ENCODE data around the gene FRYL.

The FRYL gene

DNA sequence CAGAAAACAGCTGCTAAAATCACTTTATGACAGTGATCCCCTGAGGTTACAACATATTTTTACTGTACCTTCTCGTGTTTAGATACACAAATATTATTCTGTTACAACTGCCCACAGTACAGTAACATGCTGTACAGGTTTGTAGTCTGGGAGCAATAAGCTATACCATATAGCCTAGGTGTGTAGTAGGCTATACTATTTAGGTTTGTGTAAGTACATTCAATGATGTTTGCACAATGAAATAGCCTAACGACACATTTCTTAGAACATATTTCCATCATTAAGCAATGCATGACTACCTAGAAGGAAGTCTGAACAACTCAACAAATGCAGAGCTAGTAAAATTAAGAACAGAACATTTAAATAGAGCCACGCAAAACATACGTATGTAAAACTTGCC, 177.3 kb downstream of the FRYL start:
- DNase-seq, result no peak

DNA sequence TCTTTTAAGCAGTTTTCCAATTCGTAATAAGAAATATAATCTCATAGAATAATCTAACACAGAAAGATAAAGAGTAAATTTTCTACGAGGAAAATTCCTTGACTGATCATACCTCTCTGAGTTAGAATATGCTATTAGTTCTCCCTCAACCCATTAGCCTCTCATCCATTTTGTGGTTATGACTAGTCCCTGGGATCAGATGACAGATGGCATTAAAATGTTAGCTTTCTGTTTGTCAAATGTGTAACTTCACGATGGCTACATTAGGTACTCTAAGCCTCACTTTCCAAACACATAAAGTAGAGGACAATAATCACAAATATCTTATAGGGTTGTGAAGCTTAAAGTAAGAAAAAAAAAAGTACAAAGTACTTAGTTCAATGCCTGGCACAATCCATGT, 177.9 kb downstream of the FRYL start:
- no peak for DNase-seq

DNA sequence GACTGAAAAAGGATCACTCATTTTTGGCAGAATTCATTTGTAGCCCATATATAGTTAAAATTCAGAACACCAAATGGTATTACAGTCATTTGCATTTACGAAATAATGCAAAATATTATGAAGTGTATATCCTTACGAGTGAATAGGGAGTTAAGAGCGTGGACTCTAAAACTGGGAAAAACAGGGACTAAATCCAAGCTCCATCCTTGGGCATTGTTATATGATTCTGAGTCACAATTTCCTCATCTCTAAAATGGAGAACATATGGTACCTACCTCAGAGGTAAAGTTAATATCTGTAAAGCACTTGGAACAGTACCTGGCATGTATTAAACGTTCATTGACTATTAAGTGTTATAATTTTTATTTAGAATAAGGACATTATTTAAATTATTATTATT, 183.7 kb downstream of the FRYL start:
- no peak for DNase-seq

DNA sequence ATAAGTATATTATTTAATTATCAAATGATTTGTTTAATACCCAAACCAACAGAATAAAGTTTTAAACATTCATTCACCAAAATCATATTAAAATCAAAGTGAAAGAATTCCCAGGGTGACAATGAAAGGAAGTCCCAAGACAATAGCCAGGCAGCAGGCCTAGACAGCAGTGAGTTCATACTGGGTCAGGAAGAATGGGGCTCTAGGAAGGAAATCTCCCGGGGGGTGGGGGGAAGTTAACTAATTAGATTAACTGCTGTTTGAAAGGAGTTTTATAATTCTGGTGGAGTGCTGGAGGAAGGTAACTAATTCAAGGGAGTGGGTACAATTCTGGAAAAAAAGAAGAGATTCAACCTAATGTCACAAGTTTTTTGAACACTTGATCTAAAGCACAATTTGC, 185.9 kb downstream of the FRYL start:
- no peak for DNase-seq

DNA sequence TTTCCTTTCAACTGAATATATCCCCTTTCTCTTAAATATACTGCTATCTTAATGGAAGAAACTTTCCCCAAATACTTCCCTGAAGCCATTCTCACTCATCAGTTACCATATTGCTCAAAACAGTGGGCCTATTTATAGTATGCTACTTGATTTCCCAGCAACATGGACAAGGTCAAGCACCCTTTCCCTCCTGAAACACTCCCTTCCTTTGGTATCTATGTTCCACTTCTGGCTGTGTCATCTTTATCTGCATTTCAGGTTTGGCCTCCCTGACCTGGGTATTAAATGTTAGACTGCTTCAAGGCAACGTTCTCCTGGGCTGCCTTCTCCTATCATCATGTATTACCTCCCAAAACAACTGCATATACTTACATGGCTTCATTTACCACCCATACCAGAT, 188.7 kb downstream of the FRYL start:
- DNase-seq, result no peak

DNA sequence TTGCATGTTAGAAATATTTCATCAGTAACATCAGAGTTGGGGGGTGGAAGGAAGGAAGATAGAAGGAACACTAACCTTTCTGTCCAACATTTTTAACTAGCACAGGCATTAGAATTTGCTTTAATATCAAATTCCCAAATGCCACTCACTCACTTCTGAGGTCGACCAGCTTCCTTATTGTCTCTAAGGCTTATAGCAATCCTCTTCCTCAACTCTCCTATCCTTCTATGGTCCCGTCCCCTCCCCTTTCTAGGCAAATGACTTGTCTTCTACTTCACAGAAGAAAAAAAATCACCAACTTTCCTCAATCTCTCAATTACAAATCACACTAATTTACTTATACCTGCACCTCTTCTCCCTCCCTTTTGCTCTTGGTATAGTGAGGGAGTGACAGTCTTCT, 189.2 kb downstream of the FRYL start:
- no peak for DNase-seq

DNA sequence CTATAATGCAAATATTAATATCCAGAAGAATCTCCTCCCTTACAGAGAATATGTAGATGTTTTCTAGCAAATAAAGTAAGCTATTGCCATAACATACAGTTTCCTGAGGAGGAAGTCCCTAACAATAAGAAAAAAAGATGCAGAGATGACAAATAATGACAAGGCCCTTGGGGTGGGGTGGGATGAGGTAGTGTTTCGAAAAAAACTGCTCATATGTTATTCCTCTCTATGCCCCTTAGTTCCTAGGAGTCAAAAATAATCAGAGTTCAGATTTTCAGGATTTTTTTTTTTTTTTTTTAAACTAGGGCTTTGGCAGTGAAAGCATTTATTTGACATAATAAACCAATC, 191.0 kb downstream of the FRYL start:
- DNase-seq, result no peak

DNA sequence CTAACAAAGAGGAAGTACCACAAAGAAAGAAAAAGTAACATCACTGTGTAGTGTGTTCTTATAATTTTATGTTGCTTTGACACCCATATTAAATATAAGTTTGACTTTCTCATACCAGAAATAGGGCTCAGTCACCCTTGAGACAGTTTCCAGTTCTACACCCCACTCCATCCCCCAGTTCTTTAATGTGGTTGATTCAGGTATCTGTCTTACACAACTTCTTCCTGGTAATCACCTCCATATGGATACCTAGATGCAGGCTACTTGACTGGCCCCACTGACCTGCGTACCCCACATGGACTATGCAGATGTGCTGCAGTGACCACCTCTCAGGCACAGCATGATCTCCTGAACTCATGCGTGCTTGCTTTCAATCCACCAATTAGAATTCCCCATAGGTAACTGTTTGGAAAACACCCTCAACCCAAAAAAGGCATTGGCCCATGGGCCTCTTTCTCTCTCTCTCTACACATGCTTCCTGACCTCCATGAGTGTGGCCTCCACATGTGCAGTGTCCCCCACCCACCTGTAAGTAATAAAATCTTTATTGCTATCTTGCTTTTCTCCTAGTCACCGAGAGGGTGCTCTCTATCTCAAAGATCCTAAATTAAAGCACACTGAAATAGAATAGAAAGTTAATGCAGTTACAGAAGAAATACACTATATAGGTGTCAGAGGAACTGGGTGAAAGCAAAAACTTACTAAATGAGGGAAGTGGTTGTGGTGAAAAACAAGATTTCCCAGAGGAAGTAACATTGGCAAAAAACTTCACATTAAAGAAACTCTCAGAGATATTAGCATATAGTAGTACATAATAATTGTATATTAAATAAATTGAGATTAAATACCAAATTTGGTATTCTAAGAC, 191.6 kb downstream of the FRYL start:
- no peak for DNase-seq

DNA sequence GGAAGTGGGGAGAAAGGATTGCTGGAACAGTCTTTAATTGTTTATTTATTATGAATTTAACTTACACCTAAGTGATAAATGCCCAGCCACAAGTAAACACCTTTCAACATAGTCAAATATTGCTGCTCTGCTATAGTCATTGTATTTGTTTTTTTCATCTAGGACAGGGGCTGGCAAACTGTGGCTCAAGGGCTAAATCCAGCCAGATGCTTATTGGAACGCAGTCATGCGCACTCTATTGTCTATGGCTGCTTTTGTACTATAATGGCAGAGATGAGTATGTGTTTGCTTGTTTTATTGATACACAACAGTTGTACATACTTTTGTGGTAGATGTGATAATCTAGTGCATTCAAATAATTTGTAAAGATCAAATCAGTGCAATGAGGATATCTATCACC, 194.7 kb downstream of the FRYL start:
- DNase-seq, result no peak

DNA sequence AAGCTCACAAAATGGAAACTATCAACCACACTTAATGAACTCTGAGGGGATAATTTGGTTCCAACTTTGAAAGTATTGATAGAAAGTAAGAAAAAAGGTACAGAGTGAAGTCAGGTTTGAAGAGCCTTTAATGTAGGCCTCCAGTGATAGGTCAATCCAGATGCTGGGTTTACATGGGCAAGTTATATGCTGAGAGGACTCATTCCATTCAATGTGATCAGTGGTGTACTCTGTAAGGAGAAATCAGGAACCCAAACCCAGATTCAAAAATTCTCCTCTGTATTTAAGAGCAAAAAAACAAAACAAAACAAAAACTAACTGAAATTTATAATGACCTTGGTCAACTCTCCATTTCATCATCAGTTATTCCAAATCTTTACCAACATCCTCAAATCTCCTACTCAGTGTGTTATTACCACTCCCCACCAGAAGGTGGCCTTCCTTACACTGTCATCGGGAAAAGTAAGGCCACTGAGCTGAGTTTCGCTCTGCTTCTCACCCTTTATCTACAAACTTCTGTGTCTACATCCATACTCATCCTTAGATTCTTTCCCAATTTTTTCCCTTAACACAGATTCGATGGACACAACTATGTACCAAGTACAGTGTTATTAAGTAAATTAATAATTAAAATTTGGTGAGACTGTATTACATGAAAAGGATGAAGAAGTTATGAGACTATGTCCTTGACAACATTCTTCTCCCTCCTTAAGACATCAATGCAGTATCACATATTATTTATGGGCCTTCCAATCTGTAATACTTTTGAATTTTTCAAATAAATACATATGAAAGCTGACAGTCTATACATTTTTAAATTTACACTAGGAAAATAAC, 201.7 kb downstream of the FRYL start:
- no peak for DNase-seq

DNA sequence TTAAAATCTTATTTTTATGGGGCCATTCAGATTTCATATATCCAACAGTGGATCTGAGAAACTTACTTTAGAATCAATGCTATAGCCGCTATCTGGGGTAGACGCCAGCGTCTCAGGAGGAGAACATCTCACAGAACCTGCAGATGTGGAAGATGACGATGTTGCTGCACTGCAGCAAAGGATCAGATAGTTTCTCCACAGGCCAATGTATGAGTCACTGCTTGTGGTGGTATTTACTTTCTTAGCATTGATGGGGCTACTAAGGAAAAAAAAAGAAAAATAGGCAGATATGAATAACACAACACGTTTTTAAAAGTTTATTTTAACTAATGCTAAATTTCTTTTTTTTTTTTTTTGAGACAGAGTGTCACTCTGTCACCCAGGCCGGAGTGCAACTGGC, 204.1 kb downstream of the FRYL start:
- no peak for DNase-seq

DNA sequence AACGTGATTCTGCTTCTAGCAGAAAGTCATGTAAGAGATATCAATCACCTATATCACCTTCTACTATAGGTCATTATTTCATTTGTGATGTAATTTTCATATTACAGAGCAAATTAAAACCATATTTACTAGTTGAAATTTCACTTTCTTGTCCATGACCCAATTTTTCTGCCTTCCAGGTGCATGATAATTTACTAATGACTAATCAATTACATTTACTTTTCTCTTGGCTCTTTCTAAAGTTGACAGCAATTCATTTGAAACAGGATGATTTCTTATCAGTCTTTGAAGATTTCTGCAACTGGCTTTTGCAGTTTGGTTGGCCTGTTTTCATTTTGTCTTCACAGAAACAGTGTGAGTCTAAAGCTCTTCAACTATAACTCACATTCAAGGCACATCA, 208.6 kb downstream of the FRYL start:
- no peak for DNase-seq

DNA sequence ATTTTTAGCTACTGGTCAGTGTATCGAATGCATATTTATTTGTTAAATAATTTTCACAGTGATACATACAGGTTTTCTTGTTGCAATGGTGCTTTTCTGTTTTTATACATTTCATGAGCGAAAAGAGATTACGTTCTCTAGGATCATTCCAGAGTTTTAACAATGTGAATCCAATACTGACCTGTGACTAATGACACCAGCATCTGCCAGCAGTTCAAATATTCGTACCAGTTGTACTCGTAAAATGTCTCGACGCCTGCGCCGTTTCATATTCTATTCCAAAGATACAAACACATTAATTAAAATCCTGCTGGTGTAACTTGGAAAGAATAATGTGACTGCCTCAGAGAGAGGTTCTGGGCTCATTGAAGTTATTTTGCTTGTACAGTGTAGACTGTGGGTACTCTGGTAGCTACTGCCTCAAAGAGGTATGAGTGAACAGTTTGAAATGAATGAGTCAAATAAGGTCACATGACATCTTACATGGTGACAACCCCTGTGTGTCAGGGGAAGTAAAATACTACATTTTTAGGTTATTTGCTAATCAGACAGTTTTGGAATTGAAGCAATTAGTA, 209.3 kb downstream of the FRYL start:
- DNase-seq, result no peak

DNA sequence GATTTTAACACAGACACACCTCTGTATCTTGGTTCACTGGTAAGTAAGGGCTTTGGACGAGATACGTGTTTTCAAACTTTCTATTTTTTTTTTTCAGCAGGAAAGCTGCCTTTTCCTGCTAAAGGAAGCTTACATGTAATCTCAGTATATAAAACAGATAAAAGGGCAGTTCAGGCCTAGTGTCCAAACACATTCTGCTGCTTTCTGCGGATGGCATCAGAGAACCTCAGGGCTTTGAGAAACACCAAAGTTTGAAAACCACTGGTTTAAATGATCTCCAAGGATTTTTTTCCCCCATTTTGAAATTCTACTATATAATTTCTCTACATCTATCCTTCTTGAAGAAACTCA, 214.1 kb downstream of the FRYL start:
- no peak for DNase-seq

DNA sequence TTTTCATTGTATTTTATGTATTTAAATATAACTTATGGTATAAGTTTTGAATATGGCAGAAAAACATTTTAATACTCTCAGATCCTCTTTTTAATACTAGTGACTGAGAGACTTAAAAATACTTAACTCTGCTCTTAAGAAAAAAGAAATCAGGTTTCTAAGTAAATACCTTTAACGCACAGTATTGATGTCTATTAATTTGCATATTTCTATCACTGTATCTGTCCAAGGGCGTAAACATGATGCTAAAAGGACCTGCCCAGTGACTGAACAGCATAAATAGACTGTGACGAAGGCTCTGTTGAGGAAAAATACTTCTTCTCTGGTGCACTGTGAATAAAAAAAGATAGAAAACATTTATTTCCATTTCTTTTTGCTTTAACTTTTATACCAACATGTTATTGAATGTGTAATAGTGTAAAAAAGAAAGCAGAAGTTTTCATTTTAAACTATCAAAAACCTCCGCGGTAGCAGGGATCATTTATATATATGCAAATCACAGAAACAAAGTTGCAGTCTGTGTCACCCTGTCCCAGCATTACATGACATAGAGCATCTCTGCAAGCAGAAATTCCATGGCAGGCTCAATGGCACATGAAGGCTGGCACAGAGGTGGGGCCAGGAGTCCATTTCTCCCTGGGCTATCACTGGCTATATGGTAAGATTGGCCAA, 214.6 kb downstream of the FRYL start:
- DNase-seq, result no peak

DNA sequence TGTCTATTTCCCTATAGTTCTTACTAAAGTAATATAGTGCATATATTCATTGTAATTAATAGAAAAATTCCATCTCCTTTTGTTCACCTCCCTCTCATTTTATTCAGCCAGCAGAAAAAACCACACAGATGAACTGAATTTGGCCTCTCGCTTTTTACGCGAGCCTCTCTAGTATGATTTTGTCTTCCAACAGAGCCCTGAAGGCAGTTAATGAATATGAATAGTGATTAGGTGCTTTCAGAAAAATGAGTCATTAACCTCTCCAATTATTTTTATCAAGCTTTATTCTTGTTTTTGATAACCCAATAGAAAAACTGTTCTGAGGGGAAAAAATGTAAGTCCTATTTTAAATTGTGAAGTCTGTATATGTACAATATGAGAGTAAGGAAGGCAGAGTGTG, 215.9 kb downstream of the FRYL start:
- DNase-seq, result no peak

DNA sequence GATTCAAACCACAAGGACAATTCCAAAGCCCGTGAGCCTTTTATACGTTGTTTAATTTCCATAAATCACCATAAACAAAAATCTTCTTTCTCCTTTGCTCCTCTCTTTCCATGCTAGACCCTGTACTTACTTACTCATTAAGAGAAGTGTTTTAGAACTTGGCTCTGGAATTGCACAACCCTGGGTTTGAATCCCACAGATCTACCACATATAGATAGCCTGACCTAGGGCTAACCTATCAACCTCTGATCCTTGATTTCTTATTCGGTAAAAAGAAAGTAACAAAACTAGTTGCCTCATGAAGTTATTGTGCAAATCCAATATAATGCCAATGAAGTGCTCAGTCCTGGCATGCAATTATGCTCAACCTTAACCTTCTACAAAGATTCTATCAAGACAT, 221.3 kb downstream of the FRYL start:
- DNase-seq, result no peak

DNA sequence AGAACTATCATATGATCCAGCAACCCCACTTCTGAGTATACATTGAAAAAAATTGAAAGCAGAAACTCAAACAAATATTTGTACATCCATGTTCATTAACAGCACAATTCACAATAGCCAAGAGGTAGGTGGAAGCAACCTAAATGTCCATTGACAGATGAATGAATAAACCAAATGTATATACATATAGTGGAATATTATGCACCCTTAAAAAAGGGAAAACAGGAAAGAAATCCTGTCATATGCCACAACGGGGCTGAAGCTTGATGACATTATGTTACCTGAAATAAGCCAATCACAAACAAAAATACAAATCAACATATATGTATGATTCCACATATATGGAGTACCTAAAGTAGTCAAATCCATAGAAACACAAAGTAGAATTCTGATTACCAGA, 222.1 kb downstream of the FRYL start:
- no peak for DNase-seq

DNA sequence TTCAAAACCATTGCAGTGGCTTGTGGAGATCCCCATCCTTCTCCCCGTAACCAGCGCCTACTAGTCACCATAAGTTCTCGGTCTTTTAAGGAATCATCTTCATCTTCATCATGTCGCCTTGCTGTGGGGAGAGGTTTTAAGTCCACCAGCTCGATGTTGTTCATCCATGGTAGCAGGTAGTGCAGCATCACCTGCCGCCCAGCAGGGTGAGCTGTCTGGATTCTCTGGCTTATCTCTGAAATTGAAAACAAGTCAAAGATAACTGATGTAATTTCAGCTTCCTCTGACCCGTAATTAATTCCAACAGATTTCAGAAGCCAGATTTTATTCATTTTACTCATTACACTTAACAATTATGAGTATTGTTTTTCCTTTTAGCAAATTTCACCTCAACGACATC, 222.6 kb downstream of the FRYL start:
- DNase-seq, result no peak

DNA sequence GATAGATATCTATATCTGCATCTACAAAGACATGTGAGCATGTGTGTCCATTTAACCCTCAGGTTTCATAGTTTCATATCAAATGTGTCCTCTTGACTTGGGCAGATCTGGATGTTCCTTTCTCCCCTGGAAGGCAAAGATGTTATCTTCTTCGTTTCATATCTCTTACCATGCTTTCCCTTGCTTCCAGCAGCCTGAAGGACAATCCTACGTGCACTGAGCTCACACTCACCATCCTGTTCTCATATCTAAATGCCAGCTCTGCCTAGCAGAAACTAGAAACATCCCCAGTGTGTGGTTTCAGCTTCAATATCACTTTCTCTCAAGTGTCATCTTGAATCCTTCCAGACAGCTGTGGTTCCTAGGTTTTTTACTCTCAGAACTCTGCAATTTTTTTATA, 223.8 kb downstream of the FRYL start:
- no peak for DNase-seq

DNA sequence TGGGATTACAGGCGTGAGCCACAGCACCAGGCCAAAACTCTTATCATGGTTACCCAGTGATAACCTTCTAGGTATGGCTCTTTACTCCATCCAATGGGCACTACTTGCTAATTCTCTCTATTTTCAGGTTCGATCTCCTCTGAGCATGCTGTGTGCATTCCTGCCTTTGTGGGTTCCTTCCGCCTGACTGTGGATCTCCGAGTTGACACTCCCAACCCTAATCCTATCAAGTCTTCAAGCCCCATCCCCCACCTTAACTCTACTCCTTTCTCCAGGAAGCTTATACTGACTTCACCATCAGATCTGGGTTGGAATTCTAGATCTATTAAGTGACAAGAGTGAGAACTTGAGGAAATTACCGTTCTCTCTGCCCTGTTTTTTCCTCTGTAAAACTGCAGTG, 225.5 kb downstream of the FRYL start:
- DNase-seq, result no peak

DNA sequence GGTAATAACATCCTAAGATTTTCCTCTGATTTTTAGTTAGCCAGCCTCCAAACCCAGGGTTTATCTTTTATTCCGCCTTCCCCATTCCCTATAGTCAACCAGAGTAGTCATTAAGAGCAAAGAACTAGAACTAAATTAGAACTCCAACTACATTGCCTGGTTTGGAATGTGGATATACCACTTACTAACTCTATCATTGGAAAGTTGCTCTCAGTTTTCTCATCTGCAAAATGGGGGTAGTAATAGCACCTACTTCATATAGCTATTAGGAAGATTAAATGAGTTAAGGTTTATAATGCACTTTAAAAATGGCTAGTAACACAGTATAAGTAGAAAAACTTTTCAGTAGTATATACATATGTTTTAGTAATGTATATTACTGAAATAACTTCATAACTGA, 226.4 kb downstream of the FRYL start:
- no peak for DNase-seq

DNA sequence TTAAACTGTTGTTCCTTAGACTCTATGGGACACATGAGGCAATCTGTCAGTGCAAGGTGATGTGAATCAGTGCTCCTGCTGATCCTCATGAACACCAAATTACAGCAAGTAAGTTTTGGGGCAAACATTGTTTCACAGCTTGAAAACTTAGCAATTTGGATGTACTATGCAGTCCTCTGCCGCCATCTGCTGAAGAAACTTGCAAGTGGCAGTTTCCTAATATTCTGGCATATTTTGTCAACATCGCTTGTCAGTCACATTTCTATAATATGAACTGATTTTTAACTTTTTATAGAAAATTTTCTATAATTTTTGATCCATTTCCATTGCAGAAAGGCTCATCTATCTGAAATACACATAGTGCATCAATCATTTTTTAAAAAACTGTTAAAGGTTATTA, 233.7 kb downstream of the FRYL start:
- DNase-seq, result no peak

DNA sequence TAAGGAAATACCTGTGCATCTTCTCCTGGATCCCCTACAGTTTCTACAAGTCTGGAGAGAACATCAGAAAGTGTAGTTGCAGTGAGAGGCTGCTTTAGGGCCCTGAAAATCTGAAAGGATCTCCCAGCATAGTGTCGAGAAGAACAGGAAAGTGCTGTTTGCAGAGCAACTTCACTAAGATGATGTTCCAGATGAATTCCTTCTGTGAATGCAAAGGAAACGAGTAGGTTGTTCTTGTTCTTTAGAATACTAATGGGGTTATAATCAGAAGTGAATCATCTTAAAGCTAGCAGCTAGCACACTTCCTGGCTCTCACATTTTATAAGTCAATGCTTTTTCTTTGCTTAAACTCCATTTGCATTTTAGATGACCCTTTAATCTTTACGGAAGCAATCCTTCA, 236.3 kb downstream of the FRYL start:
- no peak for DNase-seq
